Erythroblast (primary cell): Measurements from ENCODE around the gene PRRT2.

ENCODE experiments used
- DNase-seq, 2 experiments: peaks; one replicate each; lab custom pipeline; 2025; lab: John Stamatoyannopoulos, UW
- GATA1 ChIP-seq: IDR thresholded peaks from 2 replicates; pipeline ENCODE4 v1.6.1; 2011; ENCODE audit warnings: low read depth, mild to moderate bottlenecking, control low read depth, low read length, moderate library complexity
- POLR2A ChIP-seq: IDR thresholded peaks from 2 replicates; pipeline ENCODE4 v1.6.1; 2011; ENCODE audit warnings: mild to moderate bottlenecking, low read length

Gene PRRT2

GRCh38 chr16:29863669-29863984, 51.6 kb downstream of the PRRT2 start:
- DNase-seq = no peak
- no peak for TF ChIP-seq POLR2A
- TF ChIP-seq GATA1 = no peak

- TF ChIP-seq GATA1 (no peak), POLR2A (no peak)
- DNase-seq = no peak
Observed at GRCh38 chr16:29864205-29864604, 52.2 kb downstream of the PRRT2 start.
